Stimulated activated CD4-positive, alpha-beta T cell treated with anti-CD3 and anti-CD28 coated beads, Interleukin-4, amount 100 ng/mL, for 4 hours (primary cell): ENCODE data around the gene PRLH.

Experiments
- DNase-seq, 2 experiments: peaks; one replicate each; pipeline ENCODE4 v3.0.0-alpha.2; 2020

The PRLH gene, protein sequence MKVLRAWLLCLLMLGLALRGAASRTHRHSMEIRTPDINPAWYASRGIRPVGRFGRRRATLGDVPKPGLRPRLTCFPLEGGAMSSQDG

DNA sequence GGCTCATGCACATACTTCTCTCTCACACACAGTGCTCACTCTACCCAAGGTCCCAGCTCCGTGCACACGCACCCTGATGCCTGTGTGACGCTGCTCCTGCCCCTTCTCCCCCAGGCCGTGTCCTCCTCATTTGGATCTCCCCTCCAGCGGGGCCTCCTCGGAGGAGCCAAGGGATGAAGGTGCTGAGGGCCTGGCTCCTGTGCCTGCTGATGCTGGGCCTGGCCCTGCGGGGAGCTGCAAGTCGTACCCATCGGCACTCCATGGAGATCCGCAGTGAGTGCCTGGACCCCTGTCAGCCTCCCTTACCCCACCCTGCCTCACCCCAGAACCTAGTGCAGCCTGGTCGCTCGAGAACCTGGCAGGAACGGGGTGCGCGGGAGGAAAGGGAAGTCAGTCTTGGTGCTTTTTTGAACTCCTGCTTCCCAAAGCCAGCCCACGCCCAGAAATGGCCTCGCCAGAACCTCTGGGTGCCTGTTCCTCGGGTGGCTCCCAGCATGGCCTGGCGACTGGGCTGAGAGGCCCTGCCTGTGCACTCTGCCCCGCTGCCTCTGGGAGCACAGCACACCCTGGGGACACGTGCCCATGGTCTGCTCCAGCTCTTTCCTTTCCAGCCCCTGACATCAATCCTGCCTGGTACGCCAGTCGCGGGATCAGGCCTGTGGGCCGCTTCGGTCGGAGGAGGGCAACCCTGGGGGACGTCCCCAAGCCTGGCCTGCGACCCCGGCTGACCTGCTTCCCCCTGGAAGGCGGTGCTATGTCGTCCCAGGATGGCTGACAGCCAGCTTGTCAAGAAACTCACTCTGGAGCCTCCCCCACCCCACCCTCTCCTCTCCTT is at the start of gene PRLH:
PRLH (plus strand) TSS at position 174 of the 835 bp plus-strand sequence; CDS start at position 174, 0 bp downstream.
- DNase-seq, result no peak

DNA sequence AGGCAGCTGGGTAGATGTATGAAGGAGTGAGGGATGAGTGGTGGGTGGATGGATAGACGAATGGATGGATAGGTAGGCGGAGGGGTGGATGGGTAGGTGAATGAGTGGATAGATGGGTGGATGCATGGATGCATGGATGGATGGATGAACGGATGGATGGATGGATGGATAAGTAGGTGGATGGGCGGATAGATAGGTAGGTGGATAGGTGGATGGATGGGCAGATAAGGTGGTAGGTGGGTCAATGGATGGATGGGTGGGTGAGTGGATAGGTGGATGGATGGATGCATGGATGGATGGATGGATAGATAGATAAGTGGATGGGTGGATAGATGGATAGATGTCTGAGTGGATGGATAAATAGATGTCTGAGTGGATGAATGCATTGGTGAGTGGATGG is 49.2 kb upstream of the PRLH start:
- DNase-seq, result no peak

DNA sequence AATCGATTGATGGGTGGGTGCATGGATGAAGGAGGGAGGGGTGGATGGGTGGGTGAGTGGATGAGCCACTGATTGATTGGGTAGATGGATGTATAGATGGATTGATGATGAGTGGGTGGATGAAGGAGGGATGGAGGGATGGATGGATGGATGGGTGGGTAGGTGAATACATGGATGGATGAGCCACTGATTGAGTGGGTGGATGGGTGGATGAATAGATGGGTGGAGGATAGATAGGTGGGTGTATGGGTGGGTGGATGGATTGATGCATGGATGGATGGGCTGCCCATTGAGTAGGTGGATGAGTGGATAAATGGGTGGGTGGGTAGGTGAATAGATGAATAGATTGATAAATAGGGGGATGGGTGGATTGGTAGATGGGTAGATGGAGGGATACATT is 48.4 kb upstream of the PRLH start:
- DNase-seq, result no peak

DNA sequence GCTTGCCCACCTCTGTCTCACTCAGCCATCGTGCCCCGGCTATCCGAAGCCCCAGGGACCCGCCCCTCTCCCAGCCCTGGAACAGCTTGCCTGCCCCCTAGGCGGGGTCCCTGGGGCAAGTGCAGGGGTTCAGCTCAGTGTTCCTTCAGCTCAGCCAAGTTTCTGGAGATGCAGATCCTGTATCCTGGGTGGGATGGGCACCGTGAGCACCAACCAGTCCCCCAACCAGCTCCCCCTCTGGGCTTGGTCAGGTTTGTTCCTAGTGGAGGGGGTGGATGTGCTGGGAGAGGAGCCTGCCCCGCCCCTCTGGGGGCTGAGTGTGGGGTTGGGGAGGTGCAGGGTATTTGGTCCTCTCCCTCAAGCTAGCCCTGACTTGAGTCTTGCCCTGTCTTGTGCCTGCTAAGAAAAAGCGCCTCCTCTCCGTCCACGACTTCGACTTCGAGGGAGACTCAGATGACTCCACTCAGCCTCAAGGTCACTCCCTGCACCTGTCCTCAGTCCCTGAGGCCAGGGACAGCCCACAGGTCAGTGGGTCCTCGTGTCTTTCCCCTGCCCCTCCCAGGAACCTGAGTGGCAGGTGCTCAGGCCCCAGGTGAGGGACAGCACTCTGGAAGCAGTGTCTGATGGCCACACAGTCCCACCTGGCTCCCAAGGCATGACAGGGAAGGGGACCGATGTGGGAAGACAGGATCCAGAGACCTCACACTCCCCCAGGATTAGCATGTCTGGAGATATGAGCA is 46.7 kb upstream of the PRLH start:
- no peak for DNase-seq

DNA sequence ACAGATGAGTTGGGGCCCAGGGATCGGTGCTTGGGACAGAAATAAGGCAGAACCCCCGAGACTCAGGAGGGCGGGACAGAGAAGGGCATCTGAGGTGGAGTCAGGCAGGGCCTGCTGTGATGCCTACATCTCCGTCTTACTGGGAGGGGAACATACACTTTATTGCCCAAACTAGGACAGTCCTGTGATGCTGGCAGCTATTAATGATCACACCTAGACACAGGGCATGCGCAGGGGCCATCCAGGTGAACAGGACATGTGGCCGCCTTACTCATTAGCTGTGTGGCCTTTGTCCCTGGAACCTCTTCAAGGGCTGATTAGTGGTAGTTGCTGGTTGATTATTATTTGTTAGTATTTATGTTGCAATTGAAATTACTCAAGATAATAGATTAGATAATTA is 46.1 kb upstream of the PRLH start:
- no peak for DNase-seq

DNA sequence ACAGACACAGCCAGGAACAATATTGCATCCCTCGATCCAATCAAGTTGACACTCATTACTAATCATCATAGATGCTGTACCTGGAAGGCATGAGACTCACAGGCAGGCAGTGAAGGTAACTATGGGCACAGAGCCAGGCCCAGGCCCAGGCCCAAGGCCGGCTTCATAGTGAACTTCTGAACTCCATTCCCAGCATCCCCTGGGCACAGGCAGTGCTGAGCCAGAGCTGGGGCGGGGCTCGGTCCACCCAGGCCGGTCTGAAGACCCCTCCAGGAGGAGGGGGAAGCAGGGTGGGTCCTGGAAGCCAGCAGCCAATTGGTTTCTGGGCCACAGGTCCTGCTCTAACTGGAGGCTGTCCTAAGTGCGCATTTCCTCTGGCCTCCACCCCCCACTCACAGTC is 41.7 kb upstream of the PRLH start:
- no peak for DNase-seq

DNA sequence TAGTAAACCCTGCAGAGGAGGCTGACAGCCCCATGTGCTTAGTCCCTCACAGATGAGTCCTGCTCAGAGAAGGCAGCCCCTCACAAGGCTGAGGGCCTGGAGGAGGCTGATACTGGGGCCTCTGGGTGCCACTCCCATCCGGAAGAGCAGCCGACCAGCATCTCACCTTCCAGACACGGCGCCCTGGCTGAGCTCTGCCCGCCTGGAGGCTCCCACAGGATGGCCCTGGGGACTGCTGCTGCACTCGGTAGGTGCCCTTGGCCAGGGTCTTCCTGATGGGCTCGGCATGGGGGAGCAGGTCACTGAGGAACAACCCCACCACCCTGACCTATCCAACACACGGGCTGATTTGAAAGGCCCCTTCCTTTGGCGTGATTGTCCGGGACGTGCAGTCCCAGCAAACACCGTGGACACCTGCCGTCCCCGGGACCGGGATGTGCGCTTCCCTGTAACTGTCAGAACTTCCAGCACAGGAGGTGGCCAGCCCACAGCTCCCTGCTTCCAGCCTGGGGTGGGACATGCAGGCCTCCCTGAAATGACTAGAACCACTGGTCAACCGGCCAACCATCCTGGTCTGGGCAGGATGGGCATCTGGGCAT is 40.7 kb upstream of the PRLH start:
- DNase-seq, result no peak

DNA sequence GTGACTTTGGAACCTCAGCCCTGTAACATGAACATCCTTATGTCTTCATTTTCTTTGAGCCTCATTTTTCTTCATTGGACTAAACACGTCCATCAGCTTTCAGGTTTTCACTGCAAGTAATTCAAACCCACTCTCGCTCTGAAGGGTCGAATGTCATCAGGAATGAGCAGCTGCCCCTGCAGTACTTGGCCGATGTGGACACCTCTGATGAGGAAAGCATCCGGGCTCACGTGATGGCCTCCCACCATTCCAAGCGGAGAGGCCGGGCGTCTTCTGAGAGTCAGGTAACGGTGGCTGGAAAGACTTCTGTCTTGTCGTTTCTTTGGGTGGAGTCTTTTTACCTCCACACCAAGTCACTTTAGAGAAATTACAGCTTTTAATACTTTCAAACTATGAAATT is 39.1 kb upstream of the PRLH start:
- no peak for DNase-seq

DNA sequence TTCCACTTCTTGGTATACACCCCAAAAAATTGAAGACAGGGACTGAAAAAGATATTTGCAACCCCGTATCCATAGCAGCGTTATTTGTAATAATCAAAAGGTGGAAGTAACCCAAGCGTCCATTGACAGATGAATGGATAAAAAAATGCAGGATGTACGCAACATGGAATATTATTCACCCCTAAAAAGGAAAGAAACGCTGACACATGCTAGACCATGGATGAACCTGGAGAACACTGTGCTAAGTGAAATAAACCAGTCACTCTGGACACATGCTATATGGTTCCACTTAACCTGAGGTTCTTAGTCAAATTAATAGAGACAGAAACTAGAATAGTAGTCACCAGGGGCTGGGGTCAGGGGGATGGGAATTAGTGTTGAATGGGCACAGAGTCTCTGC is 38.6 kb upstream of the PRLH start:
- no peak for DNase-seq

DNA sequence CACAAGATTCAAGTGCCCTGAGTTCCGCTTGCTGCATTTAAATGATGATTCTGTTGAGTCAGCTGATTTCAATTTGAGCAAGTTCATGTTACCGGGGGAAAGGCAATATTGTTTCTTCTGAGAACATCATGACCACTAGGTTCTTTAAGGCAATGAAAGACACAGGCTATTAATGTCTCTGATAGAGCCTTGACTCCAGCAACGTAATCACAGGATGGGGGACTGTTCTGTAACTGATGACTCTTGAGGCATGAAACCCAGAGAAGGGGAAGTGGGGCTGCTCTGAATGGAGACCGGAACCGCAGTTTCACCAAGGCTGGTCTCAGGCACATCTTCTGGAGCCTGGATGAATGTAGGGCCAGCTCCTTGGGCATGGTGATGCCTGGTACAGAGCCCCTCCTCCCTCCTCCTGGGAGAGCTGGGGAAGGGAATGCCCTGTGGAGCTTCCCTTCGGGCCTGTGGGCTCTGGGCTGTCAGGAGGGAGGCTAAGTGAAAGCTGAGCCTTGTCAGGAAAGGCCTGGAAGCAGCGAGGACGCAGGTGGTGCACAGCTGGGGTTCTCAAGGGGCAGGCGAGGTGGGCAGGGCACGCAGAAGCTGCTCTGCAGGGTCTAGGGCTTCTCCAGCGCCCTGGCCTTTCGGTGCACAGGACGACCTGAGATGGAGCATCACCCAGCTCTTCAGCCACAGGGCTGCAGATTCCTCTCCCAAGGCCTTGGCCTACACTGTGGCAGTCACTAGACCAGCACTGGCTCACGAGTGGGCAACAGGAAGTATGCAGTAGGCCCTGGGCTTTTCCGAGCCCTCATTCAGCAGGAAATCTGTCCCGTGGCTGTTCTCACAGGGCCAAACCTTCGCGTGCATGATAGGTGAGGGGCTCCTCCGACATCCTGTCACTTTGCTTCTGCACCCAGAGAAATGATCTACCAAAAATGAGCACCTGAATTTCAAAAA is 36.6 kb upstream of the PRLH start:
- DNase-seq, result no peak

DNA sequence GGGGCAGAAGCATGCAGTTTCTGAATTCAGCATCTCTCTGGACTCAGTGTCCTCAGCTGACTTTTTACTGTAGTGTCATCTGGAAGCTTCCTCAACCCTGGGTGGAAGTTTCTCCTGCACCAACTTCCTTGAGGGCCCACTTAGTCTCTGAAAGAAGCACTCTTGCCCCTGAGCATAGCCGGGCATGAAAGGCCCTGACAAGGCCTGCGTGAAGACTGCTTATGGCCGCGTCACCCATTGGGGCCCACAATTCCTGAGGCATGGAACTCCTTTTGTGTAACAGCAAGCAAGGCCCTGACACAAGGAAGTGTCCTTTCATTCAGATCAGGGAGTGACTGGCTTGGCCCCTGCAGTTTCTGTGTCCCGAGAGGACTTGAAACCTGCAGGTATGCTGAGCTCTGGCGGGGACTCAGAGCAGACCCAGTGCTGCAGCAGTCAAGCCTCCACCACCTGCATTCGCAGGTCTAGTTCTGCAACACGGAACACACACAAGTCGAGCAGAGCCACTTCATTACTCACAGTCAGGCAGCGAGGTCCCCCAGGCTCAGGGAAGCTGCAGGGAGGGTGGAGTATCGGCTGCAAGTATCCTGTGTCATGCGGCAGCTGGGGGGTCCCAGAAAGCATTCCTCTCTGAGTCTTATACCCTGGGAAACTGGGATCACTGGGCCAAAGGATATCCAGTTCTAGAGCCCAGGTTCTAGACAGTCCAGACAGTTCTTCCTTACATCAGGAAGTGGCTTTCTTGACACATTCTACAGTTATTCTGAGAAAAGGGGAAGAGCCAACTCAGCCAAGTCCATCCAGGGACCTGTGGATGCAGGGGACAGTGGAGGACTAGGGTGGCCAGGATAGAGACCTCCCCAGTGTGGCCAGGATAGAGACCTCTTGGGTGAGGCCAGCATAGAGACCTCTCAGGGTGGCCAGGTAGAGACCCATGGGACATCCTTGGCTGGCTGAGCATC is 35.6 kb upstream of the PRLH start:
- DNase-seq, result no peak

DNA sequence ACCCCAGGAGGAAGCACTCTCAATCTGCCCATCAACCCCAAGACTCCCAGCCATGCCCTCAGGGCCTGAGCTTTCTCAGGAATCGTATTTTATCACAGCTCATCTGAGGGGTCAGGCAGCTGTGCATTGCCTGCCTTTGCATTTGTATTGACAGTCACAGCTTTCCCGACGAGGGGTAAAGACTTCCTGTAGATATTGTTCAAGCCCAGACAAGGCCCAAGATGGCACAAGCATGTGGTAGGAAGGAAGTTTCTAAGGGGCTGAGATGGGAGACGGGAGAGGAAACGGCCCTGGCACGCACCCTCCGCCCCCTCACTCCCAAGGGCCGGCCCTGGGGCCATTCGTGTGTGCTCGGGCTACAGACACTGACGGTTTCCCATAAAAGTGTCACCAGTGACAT is 34.2 kb upstream of the PRLH start:
- DNase-seq, result no peak

DNA sequence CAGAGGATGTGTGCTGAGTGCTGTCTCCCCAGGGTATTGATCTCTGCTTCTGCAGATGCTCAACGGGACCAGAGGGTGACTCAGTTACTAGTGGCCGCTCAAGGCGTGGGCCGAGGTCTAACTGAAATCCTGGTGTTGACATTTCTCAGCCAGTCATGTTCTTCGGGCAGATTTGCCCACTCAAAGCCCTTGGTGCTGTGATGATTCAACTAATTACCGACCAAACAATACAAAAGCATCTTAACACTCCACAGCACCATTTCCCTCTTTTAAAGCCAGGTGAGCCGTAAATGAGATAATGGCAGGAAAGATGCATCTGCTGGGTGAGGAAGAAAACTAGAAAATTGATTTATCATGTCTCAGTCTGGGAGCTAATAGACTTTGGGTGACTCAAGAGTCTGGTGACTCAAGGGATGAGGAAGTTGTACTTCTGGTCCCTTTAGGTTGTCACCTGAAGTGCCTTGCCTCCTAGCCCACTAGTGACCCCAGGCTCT is 32.7 kb upstream of the PRLH start:
- DNase-seq, result no peak

DNA sequence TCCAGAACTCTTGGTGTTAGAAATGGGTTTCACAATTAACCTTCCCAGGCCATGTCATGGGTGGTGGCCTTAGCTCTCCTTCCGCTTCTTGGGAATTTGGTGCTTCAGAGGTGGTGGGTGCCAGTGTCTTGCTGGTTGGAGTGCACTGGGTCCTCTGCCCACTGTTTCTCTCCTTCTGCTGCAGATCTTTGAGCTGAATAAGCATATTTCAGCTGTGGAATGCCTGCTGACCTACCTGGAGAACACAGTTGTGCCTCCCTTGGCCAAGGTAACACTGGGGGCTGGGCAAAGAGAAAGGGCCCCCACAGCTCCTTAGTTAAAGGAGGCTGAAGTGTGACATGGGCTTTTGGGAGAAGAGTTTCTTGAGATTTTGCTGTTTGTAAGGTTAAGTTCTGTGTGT is 32.0 kb upstream of the PRLH start:
- no peak for DNase-seq

DNA sequence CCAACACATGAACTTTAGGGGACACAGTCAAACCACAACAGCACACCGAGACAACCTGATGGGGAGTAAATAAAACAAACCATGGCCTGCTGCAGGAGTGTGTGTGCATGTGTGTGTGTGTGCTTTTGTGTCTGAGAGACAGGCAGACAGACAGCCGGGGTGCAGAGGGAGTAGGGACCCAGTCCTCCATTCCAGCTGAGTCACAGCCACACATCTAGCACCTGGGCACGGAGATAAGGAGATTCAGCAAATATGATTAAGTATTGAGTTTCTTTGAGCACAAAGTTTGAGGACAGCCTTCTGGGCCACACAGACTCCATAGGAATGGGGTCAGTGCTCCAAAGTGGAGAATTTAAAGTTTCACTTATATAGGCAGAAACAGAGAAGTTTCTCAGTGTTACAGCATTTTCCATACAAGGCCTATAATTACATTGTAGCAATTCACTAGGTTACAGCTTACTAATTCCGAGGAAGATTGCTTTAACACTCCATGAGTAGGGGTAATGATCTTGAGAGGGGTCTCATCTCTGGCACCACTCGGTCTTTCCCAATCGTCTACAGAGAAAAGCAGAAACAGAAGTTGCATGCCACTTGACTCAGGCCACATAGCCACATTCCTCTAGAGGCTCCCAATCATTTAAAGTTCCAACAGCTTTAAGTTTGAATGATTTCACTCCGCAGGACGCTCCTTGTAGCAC is 30.8 kb upstream of the PRLH start:
- no peak for DNase-seq

DNA sequence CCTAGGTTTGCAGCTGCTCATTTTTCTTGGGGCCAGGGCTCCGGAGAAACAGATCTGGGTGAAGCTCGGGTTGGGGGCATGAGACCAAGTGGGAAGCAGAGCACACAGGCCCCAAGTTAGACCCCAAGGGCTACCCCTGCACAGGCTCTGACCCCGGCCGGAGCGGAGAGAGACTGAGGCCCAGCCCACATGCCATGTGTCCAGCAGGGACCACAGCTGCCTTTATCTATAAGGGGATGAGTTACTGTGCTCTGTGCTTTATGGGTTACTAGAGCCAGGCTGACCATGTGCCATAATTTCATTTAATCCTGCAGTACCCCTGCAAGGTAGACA is 30.3 kb upstream of the PRLH start:
- no peak for DNase-seq

DNA sequence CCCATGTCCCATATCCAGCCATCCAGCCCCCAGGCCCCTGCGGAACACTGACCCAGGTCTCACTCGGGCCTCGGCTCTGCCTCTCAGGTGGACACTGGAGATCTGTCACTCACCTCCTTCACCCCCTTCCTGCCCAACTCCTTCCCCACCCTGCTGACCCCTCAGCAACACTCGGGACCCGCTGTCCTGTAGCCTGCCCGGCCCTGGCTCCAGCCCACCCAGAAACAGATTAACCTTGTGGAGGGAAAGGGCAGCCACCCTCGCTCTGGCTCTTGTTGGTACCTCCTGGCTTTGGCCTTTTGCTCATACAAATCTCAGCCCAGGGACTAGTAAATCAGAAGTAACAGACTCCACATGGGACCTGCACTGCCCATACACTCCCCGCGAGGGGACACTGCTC is 29.8 kb upstream of the PRLH start:
- no peak for DNase-seq

DNA sequence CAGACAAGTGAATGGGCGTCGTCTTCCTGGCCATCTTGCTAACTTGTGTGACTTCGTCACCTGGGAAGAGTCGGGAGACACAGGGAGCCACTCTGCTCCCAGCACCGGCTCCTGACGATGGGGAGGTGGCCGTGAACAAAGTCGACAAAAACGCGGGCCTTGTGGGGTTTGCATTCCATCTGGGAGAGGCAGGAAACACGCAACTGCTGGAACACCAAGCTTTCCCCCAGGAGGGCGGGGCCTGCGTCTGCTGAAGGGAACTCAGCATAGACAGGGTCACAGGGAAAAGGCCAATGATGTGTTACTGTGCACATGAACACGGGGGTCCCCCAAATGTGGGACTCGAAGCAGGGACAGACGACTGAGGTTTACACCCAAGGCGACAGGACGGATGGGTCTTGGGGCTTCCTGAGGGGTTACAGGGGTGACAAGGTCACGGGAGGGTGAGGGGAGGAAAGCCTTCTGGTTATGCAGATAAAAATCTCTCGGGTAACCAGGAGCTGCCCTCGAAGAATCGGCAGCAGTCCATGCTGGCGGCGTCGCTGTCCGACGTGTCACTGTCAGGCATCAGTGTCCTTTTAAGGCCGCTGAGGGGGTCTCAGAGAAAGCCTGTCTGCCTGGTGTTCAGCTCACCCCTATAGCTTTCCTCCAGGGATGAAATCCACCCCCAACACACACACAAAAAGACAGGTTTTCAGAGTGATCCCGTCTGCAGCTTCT is 28.2 kb upstream of the PRLH start:
- no peak for DNase-seq

DNA sequence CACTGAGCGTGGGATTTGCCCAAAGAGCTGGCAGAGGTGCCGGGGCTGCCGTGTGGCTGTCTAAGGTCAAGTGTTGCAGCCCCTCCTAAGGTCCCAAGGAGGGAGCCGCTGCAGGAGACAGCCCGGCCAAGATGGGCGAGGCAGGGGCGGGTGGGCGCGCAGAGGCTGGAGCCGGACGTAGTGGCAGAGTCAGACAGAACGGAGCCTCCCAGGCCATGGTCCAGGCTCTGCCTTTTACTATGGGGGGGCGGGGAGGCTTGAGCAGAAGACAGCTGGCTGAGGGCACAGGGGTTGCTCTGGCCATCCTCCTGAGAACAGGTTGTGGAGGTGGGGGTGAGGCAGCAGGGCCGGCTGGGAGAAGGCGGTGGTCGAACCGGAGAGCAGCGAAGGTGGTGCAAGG is 27.5 kb upstream of the PRLH start:
- DNase-seq, result no peak

DNA sequence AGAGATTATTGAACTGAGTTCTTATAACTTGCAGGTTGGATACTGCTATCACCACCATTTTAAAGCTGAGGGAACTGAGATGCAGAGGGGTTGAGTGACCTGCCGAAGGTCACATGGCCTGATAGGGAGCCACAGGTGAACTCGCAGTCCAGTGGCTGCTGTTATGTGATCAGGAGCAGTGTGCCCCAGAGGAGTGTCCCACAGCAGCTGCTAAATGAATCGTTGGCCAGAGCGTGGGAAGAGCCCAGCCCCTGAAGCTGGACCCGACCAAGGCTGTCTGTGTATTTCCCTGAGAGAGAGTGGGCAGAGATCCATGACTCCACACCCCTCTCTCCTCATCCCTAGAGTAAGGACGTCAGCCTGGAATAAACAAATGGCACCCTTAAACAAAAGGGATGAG is 26.7 kb upstream of the PRLH start:
- no peak for DNase-seq
